ENCODE results near the gene ORC2.

The ORC2 gene

DNA sequence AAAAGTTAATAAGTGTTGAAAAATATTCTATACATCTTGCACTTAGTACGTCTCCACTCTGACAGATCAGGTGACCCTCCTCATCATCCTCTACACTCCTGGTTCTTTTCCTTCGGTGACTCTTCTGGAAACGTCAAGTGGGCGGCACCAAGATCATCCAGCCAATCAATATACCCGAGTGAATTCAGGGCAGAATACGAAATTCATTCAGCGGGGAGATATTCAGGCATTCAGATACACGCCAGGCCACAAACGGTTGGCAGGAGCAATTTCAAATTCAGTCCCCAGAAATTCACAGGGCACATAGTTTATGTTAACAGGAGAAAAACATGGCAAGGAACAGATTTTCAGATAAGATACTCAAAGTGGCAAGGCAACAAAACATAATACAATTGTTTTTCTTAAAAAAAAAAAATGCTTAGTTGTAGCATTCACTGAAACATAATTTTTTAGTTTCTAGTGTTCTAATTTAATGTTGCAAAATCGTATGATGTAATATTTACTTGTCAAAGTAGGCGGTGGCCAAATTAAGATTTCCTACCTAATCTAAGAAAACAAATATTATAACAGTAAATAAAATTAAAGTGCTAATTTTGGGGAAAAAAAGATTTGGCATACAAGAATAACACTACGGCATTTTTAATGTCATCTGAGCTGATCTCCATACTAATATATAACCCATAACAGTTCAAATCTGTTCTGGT is 103.2 kb downstream of the ORC2 start:
- no peak for DNase-seq

Data from activated naive CD4-positive, alpha-beta T cell treated with anti-CD3 and anti-CD28 coated beads, Interleukin-2, amount 50 U/mL, for 16 hours (primary cell).